Lower leg skin (tissue), 4 donors: ENCODE data around the gene BRF1. TPM values are rescaled to one million over a fixed set of nuclear protein-coding genes. Genes with fewer than 3 reads are reported as not detected.

ENCODE experiments used
- DNase-seq, 2 donors: peaks; one replicate each; pipeline ENCODE4 v3.0.0-alpha.2; 2019; ENCODE audit warnings: low spot score in 2 of 2
- H3K4me3 ChIP-seq: fragments of 200-600 bp; sonication (generic); 2 replicates; pipeline ENCODE4 v1.5.1; 2017; ENCODE audit warnings: mild to moderate bottlenecking, low read depth; ENCODE audit not compliant: poor library complexity, severe bottlenecking
- CTCF ChIP-seq, 3 donors: fragments of 450-650 bp; IDR thresholded peaks; one replicate each; pipeline ENCODE4 v1.5.1; 2016; ENCODE audit warnings: antibody characterized with exemption in 3 of 3, mild to moderate bottlenecking in 3 of 3, moderate library complexity in 2 of 3
- POLR2A ChIP-seq, 2 donors: fragments of 450-650 bp; IDR thresholded peaks; one replicate each; pipeline ENCODE4 v1.6.1; 2016 to 2017; ENCODE audit warnings: antibody characterized with exemption in 2 of 2, mild to moderate bottlenecking in 1 of 2, moderate library complexity in 1 of 2
- WGBS, 2 donors: methylation state at CpG; one replicate each; pipeline ENCODE4 v1.1.5; 2018; 5-methylcytosine and 5-hydroxymethylcytosine counted together
- intact Hi-C: fragments of 100-400 bp; cut with DNase I; formaldehyde crosslinking; loops from one replicate; pipeline ENCODE4 v1.15.0; 2023; ENCODE audit warnings: low total_unique reads
- total RNA-seq, 4 donors: library from RNA; depleted of rRNA; stranded (reverse); fragments of >200 nt; gene quantifications; one replicate each; pipeline ENCODE4 v1.1.0, GENCODE V29; 2016

The BRF1 gene
- total RNA-seq, 4 donors from 2014 or later = 32.7 to 74.5 (median 43.0) TPM

GRCh38 chr14:105200074-105200473, 100.7 kb downstream of the BRF1 start:
- WGBS, 2 donors = 78 to 89% methylated on average over 10 of the region's 10 CpGs
- TF ChIP-seq POLR2A (IDR thresholded peaks at IDR 0.05) (no peak), CTCF (IDR thresholded peaks at IDR 0.05) (no peak)
- H3K4me3 ChIP-seq = no peak overlapping the region
- no peak for DNase-seq
- intact Hi-C loops = loop anchor here (5.0 kb wide), 1 partner anchor 152 kb away; no protein-coding TSS in a partner anchor

- no peak for DNase-seq
- WGBS, 2 donors = 67 to 73% methylated on average over 18 of the region's 18 CpGs
- no peak overlapping the region for H3K4me3 ChIP-seq
- intact Hi-C loops = loop anchor here (10.0 kb wide), 1 partner anchor 336 kb away; no protein-coding TSS in a partner anchor
- TF ChIP-seq POLR2A (IDR thresholded peaks at IDR 0.05) (no peak), CTCF (IDR thresholded peaks at IDR 0.05) (no peak)
Observed at GRCh38 chr14:105199093-105199492, 101.7 kb downstream of the BRF1 start.

GRCh38 chr14:105198588-105198987, 102.2 kb downstream of the BRF1 start:
- DNase-seq = no peak
- TF ChIP-seq POLR2A (IDR thresholded peaks at IDR 0.05) (no peak), CTCF (IDR thresholded peaks at IDR 0.05) (no peak)
- H3K4me3 ChIP-seq = no peak overlapping the region
- 82 to 89% methylated on average over 2 of the region's 4 CpGs for WGBS, 2 donors
- intact Hi-C loops = loop anchor here (10.0 kb wide), 1 partner anchor 336 kb away; no protein-coding TSS in a partner anchor

- 0 to 1% methylated on average over 5 to 12 of the region's 15 CpGs for WGBS, 2 donors
- TF ChIP-seq POLR2A (IDR thresholded peaks at IDR 0.05) = no peak
- TF ChIP-seq CTCF (IDR thresholded peaks at IDR 0.05) = no peak
- intact Hi-C loops = loop anchor here (10.0 kb wide), 1 partner anchor 338 kb away; no protein-coding TSS in a partner anchor
- DNase-seq = no peak
- no peak overlapping the region for H3K4me3 ChIP-seq
Observed at GRCh38 chr14:105197211-105197641, 103.6 kb downstream of the BRF1 start.

- intact Hi-C loops = loop anchor here (10.0 kb wide), 1 partner anchor 338 kb away; no protein-coding TSS in a partner anchor
- H3K4me3 ChIP-seq = no peak overlapping the region
- WGBS, 2 donors = 9 to 20% methylated on average over 3 to 22 of the region's 58 CpGs
- DNase-seq = no peak
- no peak for TF ChIP-seq CTCF (IDR thresholded peaks at IDR 0.05)
- no peak for TF ChIP-seq POLR2A (IDR thresholded peaks at IDR 0.05)
Observed at GRCh38 chr14:105196265-105196960, 104.4 kb downstream of the BRF1 start.
